ENCODE measurements around the gene DIP2C.

Gene DIP2C

GRCh38 chr10:565146-565545, 124.3 kb downstream of the DIP2C start:
- no peak overlapping the region for H3K4me3 ChIP-seq (ENCODE audit: low read depth, low read length)
- H3K27ac ChIP-seq: no peak overlapping the region
- in situ Hi-C loops (cut with HindIII; ENCODE audit: low pct_ligation_motif_present, low sequenced_read_pairs): no loop called here
- TF ChIP-seq CTCF (IDR thresholded peaks at IDR 0.05; ENCODE audit: low read depth, low read length, missing control alignments): no peak
- no peaks in the 10 kb centered on the region for H3K27me3 ChIP-seq (replicated peaks)
- no peaks in the 10 kb centered on the region for H3K36me3 ChIP-seq (replicated peaks)
- no peak for DNase-seq

- Histone ChIP-seq H3K27me3 (replicated peaks) (no peaks in the 10 kb centered on the region), H3K27ac (no peak overlapping the region), H3K36me3 (replicated peaks) (no peaks in the 10 kb centered on the region), H3K4me3 (ENCODE audit: low read depth, low read length) (no peak overlapping the region)
- DNase-seq: no peak
- no peak for TF ChIP-seq CTCF (IDR thresholded peaks at IDR 0.05; ENCODE audit: low read depth, low read length, missing control alignments)
- in situ Hi-C loops (cut with HindIII; ENCODE audit: low pct_ligation_motif_present, low sequenced_read_pairs): no loop called here
Measured at GRCh38 chr10:563827-564226, 125.6 kb downstream of the DIP2C start.

GRCh38 chr10:562142-562541, 127.3 kb downstream of the DIP2C start:
- no peak overlapping the region for H3K4me3 ChIP-seq (ENCODE audit: low read depth, low read length)
- no peak overlapping the region for H3K27ac ChIP-seq
- no peak for DNase-seq
- TF ChIP-seq CTCF (IDR thresholded peaks at IDR 0.05; ENCODE audit: low read depth, low read length, missing control alignments): no peak
- no peaks in the 10 kb centered on the region for H3K36me3 ChIP-seq (replicated peaks)
- no peaks in the 10 kb centered on the region for H3K27me3 ChIP-seq (replicated peaks)
- in situ Hi-C loops (cut with HindIII; ENCODE audit: low pct_ligation_motif_present, low sequenced_read_pairs): no loop called here

- no peaks in the 10 kb centered on the region for H3K27me3 ChIP-seq (replicated peaks)
- no peak overlapping the region for H3K4me3 ChIP-seq (ENCODE audit: low read depth, low read length)
- in situ Hi-C loops (cut with HindIII; ENCODE audit: low pct_ligation_motif_present, low sequenced_read_pairs): no loop called here
- DNase-seq: no peak
- TF ChIP-seq CTCF (IDR thresholded peaks at IDR 0.05; ENCODE audit: low read depth, low read length, missing control alignments): no peak
- no peaks in the 10 kb centered on the region for H3K36me3 ChIP-seq (replicated peaks)
- no peak overlapping the region for H3K27ac ChIP-seq
Measured at GRCh38 chr10:561721-562120, 127.7 kb downstream of the DIP2C start.

- H3K4me3 ChIP-seq (ENCODE audit: low read depth, low read length): no peak overlapping the region
- no peak for DNase-seq
- in situ Hi-C loops (cut with HindIII; ENCODE audit: low pct_ligation_motif_present, low sequenced_read_pairs): no loop called here
Measured at GRCh38 chr10:560314-560992, 129.0 kb downstream of the DIP2C start.

More at GRCh38 chr10:560314-560992, 129.0 kb downstream of the DIP2C start:
- no peaks in the 10 kb centered on the region for H3K27me3 ChIP-seq (replicated peaks)
- TF ChIP-seq CTCF (IDR thresholded peaks at IDR 0.05; ENCODE audit: low read depth, low read length, missing control alignments): no peak
- no peak overlapping the region for H3K27ac ChIP-seq
- H3K36me3 ChIP-seq (replicated peaks): no peaks in the 10 kb centered on the region

Data from brain microvascular endothelial cell (primary cell).